Spinal cord (tissue), 10 donors: ENCODE results near the gene DCANP1. TPM values are rescaled to one million over a fixed set of nuclear protein-coding genes. Genes with fewer than 3 reads are reported as not detected.

ENCODE experiments used
- DNase-seq, 6 donors: peaks; one replicate each; pipeline versions ENCODE4 v3.0.0 to v3.0.0-alpha.2; 2013 to 2015; ENCODE audit warnings: low spot score in 6 of 6, low read depth in 4 of 6
- H3K27ac ChIP-seq: one replicate; pipeline ENCODE4 v1.5.1; 2013; ENCODE audit warnings: low read depth, low read length, control low read depth
- H3K27me3 ChIP-seq: one replicate; pipeline ENCODE4 v1.6.1; 2013; ENCODE audit warnings: low read length; ENCODE audit not compliant: control insufficient read depth, insufficient read depth
- H3K36me3 ChIP-seq: one replicate; pipeline ENCODE4 v1.6.1; 2013; ENCODE audit warnings: low read length; ENCODE audit not compliant: control insufficient read depth, insufficient read depth
- H3K4me1 ChIP-seq: one replicate; pipeline ENCODE4 v1.6.1; 2013; ENCODE audit warnings: low read length; ENCODE audit not compliant: control insufficient read depth, insufficient read depth
- H3K4me3 ChIP-seq: one replicate; pipeline ENCODE4 v1.5.1; 2013; ENCODE audit warnings: low read depth, low read length, control low read depth
- H3K9me3 ChIP-seq: one replicate; pipeline ENCODE4 v1.6.1; 2013; ENCODE audit warnings: low read length; ENCODE audit not compliant: control insufficient read depth, insufficient read depth
- WGBS: methylation state at CpG from one replicate; pipeline ENCODE4 v1.1.5; 2013; ENCODE audit warnings: missing lambda C conversion rate; ENCODE audit not compliant: insufficient coverage; 5-methylcytosine and 5-hydroxymethylcytosine counted together
- polyA plus RNA-seq, 2 donors: library from polyadenylated mRNA; unstranded; fragments of 120-200 nt; gene quantifications; one replicate each; pipeline ENCODE4 v1.2.1, GENCODE V29; 2013; ENCODE audit not compliant: insufficient read length in 2 of 2
- total RNA-seq, 2 donors: library from RNA; depleted of rRNA in 1 of 2; stranded (reverse); fragments of 120-200 nt in 1 of 2; fragments of >200 nt in 1 of 2; gene quantifications; one replicate each; pipeline versions ENCODE4 v1.2.3 to v1.2.4, GENCODE V29; 2013 to 2014
- donor health status: healthy.

The DCANP1 gene
- total and polyA plus RNA-seq, 4 donors, result 0.10 to 0.11 TPM; not detected in 2

- DNase-seq, result no peak
- H3K4me1 ChIP-seq, result peaks cover 15% of the 10 kb centered on the region
- no peaks in the 10 kb centered on the region for H3K36me3 ChIP-seq
- WGBS, result no CpG with 5 or more reads among the region's 5 CpGs
- no peak overlapping the region for H3K27ac ChIP-seq
- H3K4me3 ChIP-seq, result no peak overlapping the region
- H3K27me3 ChIP-seq, result peaks cover 71% of the 10 kb centered on the region
- H3K9me3 ChIP-seq, result no peaks in the 10 kb centered on the region
Measured at GRCh38 chr5:135469911-135470310, 22.8 kb upstream of the DCANP1 start.

GRCh38 chr5:135468541-135468940, 21.4 kb upstream of the DCANP1 start:
- no peak overlapping the region for H3K27ac ChIP-seq
- no peak for DNase-seq

GRCh38 chr5:135467871-135468485, 20.8 kb upstream of the DCANP1 start:
- Histone ChIP-seq H3K4me1 (peaks cover 15% of the 10 kb centered on the region), H3K27me3 (peaks cover 72% of the 10 kb centered on the region), H3K36me3 (no peaks in the 10 kb centered on the region), H3K4me3 (no peak overlapping the region), H3K9me3 (no peaks in the 10 kb centered on the region), H3K27ac (no peak overlapping the region)
- DNase-seq, result peak in 1 of 6 donors; percentile 57
- 96% methylated on average over 3 of the region's 4 CpGs for WGBS

More at GRCh38 chr5:135468541-135468940, 21.4 kb upstream of the DCANP1 start:
- Histone ChIP-seq H3K4me1 (peaks cover 15% of the 10 kb centered on the region), H3K27me3 (peaks cover 72% of the 10 kb centered on the region), H3K36me3 (no peaks in the 10 kb centered on the region), H3K4me3 (no peak overlapping the region), H3K9me3 (no peaks in the 10 kb centered on the region)
- WGBS, result no CpG with 5 or more reads among the region's 2 CpGs

- Histone ChIP-seq H3K9me3 (no peaks in the 10 kb centered on the region), H3K36me3 (no peaks in the 10 kb centered on the region), H3K27ac (no peak overlapping the region), H3K4me1 (peaks cover 19% of the 10 kb centered on the region), H3K4me3 (no peak overlapping the region), H3K27me3 (peaks cover 76% of the 10 kb centered on the region)
- no peak for DNase-seq
- WGBS, result 70% methylated on average over 11 of the region's 15 CpGs
Measured at GRCh38 chr5:135467051-135467625, 20.0 kb upstream of the DCANP1 start.

DNA sequence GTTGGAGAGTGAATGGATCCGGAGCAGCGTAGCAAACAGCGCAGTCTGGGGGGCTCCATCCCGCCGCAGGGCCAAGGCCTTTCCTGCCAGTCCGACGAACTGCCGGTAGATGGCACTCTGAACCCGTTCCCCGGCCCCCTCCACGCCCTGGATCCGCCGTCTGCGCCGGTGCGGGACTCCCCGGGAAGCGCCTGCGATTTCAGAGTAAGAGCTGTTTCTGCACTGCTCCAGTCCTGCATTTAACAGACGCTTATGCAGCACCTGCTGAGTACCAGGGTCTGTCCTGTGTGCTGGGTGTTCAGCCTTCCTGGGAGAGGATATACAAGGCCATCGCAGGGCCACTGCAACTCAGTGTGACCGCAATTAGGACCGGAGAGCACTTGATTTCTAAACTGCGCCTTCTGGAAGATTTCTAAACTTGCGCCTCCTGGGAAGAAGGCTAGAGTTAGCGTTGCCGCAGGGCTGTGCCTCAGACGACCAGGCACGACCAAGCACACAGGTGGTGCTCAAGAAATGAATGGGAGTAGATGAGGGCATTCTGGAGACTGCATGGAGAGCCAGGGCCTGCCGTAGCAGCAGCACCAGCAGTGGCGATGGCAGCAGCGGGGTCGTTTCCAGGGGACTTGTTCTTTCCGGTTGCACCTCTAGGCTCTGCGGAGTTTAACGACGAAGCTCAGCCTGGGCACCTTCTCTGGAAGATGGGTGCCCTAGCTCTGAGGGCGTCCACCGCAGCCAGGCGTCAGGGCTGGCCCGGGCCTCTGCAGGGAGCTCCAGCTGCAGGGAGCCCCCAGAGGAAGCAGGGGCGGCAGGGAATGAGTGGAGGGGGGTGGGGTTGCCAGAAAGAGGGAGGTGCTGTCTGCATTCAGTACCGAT, 19.3 kb upstream of the DCANP1 start:
- Histone ChIP-seq H3K4me3 (peak overlapping the region; percentile 19), H3K4me1 (peaks cover 19% of the 10 kb centered on the region), H3K27me3 (peaks cover 76% of the 10 kb centered on the region), H3K36me3 (no peaks in the 10 kb centered on the region), H3K27ac (no peak overlapping the region), H3K9me3 (no peaks in the 10 kb centered on the region)
- DNase-seq, result peak; percentile 35 to 94 (median 73)
- 12% methylated on average over 43 of the region's 43 CpGs for WGBS

- Histone ChIP-seq H3K9me3 (no peaks in the 10 kb centered on the region), H3K27ac (no peak overlapping the region), H3K27me3 (peaks cover 73% of the 10 kb centered on the region), H3K36me3 (no peaks in the 10 kb centered on the region), H3K4me3 (no peak overlapping the region), H3K4me1 (peaks cover 19% of the 10 kb centered on the region)
- DNase-seq, result no peak
- WGBS, result 62% methylated on average over 10 of the region's 12 CpGs
Measured at GRCh38 chr5:135465391-135466122, 18.4 kb upstream of the DCANP1 start.

DNA sequence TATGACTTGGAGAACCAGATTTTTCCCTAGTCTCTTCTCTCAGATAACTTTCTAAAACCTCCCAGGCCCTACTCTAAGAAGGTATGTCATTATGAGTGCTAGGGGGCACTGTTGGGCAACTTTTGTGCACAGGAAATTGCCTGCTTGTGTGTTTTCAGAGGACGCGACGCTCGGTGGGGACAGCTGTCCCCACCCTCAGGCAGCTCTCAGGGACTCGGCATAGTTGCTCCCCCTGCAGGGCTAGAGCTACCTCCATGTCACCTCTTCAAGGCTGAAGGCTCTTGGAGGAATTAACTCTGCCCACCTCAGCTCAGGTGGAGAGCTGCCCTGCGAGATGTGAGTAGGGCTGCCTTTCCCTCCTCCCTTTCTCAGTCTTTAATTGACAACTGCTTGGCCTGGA, 15.2 kb upstream of the DCANP1 start:
- no peak overlapping the region for H3K4me3 ChIP-seq
- H3K9me3 ChIP-seq, result no peaks in the 10 kb centered on the region
- 14% methylated on average over 5 of the region's 6 CpGs for WGBS
- no peak overlapping the region for H3K27ac ChIP-seq
- peak in 2 of 6 donors; percentile 68 to 76 for DNase-seq
- H3K27me3 ChIP-seq, result peaks cover 79% of the 10 kb centered on the region
- no peaks in the 10 kb centered on the region for H3K36me3 ChIP-seq
- H3K4me1 ChIP-seq, result peaks cover 39% of the 10 kb centered on the region

DNA sequence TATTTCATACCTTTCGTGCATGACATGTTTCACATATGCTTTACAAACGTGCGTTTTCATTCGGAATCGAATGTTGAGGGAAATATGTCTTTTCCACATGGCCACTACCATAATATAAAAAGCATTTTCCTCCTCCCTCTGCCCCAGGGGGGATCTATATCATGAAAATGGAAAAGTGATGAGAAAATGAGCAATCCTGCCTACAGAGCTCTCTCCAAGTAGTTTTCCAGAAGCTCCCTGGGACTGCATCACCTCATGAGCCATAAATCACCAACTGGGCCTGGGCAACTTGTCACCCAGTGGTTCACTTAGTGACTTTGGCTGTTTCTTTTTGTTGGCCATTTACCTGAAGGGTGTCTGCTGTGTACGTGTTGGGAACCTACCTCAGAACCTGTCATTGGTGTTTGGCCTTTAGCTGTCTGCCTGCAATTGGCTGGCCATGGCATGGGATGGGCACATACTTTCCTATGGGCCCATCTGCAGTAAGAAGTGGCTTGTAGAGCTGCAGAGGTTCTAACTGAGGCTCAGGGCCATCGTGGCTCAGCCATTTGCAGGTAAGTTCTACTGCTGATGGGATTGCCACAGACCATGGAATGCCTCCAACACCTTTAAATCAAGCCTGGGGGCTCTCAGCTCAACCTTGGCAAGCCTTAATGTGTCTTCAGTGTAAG, 14.5 kb upstream of the DCANP1 start:
- Histone ChIP-seq H3K9me3 (no peaks in the 10 kb centered on the region), H3K4me1 (peaks cover 36% of the 10 kb centered on the region), H3K4me3 (no peak overlapping the region), H3K27ac (no peak overlapping the region), H3K27me3 (peaks cover 72% of the 10 kb centered on the region), H3K36me3 (no peaks in the 10 kb centered on the region)
- 77% methylated on average over 5 of the region's 7 CpGs for WGBS
- no peak for DNase-seq
